CD4-positive, alpha-beta T cell treated with Interleukin-4 for 4 hours (primary cell): ENCODE measurements around the gene HSD17B4.
"Not testable (repeated sequence)": the region's sequence is repeated elsewhere in the genome, so short reads cannot be mapped to it uniquely, and the experiment has no call there.

ENCODE experiments used
- DNase-seq: peaks from one replicate; pipeline ENCODE4 v3.0.0-alpha.2; 2020

The HSD17B4 gene

DNA sequence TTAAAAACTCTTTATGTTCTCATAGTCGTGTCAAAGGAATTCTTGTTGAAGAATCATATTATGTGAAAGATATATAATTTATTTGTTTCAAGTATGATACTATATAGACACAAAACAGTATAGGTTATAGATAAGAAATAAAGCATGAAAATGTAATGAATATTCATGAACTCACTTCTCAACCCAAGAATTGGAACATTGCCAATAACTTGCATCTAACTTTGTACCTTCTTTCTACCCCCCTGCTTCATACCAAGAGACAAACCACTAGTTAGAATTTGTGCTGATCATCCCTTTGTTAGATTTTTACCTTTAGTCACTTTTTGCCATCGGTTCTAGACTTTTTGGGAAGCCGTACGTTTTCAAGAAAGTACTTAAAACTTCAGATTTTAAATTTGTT lies 32.6 kb downstream of the HSD17B4 start:
- no peak for DNase-seq

DNA sequence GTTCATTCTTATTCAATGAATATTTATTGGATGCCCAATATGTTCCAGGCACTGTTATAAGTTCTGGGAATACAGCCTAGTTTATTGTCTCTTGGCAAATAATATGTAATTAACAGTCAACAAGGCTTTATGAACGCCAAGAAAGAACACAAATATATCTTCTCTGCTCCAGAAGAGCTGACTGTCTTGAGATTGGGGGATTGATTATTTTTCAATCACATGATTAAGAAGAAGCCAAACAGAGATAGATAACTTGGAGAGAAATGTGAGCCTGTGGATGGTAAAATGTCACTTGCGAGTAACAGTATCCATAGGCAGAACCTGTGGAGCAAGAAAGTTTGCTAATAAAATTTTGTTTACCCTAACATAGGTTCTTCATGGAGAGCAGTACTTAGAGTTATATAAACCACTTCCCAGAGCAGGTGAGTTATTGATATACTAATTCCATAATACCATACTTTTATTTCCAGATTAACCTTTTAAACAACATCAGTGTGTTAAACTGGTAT lies 49.4 kb downstream of the HSD17B4 start:
- no peak for DNase-seq

DNA sequence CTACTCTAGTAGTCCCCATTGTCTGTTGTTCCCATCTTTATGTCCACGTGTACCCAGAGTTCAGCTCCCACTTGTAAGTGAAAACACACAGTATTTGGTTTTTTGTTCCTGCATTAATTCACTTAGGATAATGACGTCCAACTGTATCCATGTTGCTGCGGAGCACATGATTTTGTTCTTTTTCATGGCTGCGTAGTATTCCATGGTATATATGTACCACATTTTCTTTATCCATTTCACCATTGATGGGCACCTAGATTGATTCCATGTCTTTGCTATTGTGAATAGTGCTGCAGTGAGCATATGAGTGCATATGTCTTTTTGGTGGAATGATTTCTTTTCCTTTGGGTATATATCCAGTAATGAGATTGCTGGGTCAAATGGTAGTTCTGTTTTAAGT lies 51.6 kb downstream of the HSD17B4 start:
- DNase-seq, result not testable (repeated sequence)

DNA sequence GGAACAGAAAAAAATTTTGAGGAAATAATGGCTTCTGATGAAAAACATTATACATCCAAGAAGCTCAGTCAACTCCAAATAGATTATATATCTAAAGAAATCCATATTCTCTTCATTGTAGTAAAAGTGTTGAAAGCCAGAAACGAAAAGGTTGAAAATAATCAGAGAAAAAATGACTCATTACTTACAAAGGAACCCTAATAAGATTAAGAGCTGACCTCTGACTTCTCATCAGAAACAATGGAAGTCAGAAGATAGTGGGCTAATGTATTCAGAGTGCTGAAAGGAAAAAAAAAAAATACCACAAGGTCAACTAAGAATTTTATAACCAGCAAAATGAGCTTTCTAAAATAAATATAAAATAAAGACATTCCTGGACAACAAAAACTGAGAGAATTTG lies 60.0 kb downstream of the HSD17B4 start:
- DNase-seq, result no peak

GRCh38 chr5:119515192-119515591 lies 62.9 kb downstream of the HSD17B4 start:
- no peak for DNase-seq

- DNase-seq, result not testable (repeated sequence)
Measured at GRCh38 chr5:119517115-119517514, 64.8 kb downstream of the HSD17B4 start.

- DNase-seq, result no peak
Measured at GRCh38 chr5:119521232-119521631, 68.9 kb downstream of the HSD17B4 start.

- DNase-seq, result no peak
Measured at GRCh38 chr5:119522841-119523240, 70.5 kb downstream of the HSD17B4 start.

DNA sequence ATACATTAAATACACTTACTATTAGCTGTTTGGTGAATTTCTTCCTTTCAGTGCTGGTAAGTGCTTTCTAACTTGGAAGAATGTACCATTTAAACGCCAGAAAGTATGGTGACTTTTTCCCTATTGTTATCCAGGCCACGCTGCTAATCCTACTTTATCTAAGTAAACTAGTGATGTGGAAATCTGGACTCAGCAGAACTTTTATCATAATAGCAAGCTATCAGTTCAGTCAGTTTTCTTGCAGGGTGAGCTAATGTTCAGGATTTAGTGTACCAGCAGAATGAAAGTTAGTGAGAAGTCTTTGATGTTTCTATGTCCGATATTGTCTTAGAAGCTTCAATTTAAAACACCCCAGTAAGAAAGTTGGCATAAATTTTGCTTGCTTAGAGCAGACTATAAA lies 72.2 kb downstream of the HSD17B4 start:
- no peak for DNase-seq

- no peak for DNase-seq
Measured at GRCh38 chr5:119527351-119527750, 75.1 kb downstream of the HSD17B4 start.

DNA sequence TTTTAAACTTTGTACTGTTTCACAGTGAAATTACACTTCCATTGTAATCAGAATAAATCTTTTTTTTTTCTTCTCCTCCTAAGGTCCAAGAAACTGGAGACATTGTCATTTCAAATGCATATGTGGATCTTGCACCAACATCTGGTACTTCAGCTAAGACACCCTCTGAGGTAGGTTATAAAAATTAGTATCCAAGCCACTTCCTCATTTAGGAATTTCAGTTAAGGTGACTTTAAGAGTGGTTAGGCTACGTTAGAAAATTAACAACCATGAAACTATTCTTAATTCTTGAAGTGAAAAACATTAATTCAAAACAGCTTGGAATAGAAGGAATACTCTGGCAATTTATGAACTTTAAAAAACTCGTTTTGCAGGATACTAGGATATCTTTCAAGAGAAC lies 77.5 kb downstream of the HSD17B4 start:
- no peak for DNase-seq

DNA sequence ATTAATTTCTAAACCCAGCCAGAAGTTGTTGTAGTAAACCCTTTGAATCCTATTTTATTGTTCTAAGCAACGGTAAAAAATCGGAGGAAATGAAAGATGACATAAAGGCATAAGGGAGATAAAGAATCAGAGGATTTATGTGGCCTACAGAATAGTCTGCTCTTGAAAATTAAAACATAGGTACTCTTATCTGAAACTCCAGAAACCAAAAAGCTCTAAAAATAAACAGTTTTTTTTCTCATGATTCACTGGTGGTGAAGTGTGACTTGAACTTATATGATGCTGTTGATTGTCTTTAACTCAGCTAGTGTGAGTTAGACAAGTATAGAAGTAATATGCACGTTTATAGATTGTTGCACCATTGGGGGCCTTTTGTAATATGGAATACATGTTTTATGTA lies 80.3 kb downstream of the HSD17B4 start:
- DNase-seq, result no peak

GRCh38 chr5:119537704-119538103 lies 85.4 kb downstream of the HSD17B4 start:
- DNase-seq, result no peak

DNA sequence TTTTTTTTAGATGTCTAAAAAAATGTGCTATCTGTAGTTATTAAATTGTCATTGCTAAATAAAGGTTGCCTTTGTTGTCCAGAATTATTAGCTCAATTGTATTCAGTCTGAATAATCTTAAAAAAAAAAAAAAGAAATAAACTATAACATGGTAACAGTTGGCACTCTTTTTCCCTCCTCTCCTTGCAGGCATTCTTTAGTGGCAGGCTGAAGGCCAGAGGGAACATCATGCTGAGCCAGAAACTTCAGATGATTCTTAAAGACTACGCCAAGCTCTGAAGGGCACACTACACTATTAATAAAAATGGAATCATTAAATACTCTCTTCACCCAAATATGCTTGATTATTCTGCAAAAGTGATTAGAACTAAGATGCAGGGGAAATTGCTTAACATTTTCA lies 89.4 kb downstream of the HSD17B4 start:
- no peak for DNase-seq

- DNase-seq, result no peak
Measured at GRCh38 chr5:119551819-119552218, 99.5 kb downstream of the HSD17B4 start.

- DNase-seq, result no peak
Measured at GRCh38 chr5:119554597-119554996, 102.3 kb downstream of the HSD17B4 start.

DNA sequence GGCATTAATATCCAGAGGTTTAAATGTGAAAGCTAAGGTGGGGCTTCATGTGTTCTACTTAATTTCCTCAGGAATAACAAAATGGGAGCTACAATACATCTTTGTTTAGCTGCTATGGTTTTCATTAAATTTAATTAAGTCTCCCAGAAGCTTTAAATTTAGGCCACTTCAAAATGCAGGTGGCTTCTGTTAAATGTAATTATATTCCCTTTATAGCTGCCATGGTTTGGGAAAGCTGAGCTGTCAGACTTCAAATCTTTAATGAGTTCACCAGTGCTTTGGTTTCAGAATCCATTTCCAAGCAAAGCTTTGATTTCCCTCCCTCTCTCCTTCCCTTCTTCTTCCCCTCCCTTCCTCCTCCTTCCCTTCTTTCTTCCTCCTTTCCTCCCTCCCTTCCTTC lies 118.6 kb downstream of the HSD17B4 start:
- DNase-seq, result no peak

GRCh38 chr5:119578937-119579336 lies 126.6 kb downstream of the HSD17B4 start:
- DNase-seq, result no peak

DNA sequence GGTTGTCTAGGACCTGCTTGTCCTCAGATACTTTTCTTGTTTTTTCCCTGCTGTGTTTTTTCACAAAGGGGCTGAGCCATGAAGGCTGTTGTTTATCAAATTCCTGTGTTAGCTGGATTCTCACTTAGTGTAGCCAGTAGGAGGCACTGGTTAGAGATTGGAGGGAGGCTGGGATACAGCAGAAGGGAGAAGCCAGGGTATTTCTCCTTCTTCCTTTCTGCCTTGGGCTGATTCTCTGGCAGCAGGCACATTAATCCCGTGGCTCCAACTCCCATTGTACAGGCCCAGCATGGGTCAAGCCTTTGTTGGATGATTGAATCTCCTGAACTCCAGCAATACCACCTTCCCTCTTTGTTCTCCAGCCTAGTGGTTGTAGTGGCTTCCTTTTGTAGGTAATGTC lies 130.7 kb downstream of the HSD17B4 start:
- no peak for DNase-seq

DNA sequence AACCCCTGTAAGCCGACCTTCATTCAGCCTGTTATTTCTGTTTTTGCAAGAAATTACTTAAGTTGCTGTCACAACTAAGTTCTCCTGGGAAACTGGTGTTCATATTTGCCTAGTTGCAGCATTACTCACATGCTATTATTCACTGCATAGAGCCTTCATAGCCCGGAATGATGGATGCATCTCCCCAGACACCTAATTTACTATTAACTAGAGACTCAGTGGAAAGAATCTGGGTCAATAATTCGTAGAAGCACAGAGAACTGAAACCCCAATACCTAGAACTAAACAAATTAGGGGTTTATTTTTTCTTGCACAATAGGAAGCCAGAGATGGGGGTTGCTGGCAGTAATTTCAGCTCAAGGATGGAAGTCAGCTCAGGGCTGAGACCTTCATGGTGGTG lies 131.4 kb downstream of the HSD17B4 start:
- no peak for DNase-seq
